Aorta (tissue), 5 donors: ENCODE measurements around the gene FBXO9. TPM values are rescaled to one million over a fixed set of nuclear protein-coding genes. Genes with fewer than 3 reads are reported as not detected.

ENCODE experiments used
- ATAC-seq: fragments of 200-7000 bp; cut with Tn5 transposase; one replicate; pipeline ENCODE4 v1.9.1; 2022; ENCODE audit warnings: moderate library complexity; ENCODE audit not compliant: low FRiP score
- DNase-seq, 2 donors: peaks; one replicate each; pipeline ENCODE4 v3.0.0-alpha.2; 2020
- H3K27ac ChIP-seq, 2 donors: one replicate each; pipeline ENCODE4 v1.5.1; 2013; ENCODE audit warnings: low read length in 2 of 2, mild to moderate bottlenecking in 2 of 2, moderate library complexity in 2 of 2, control low read depth in 1 of 2, inconsistent platforms in 1 of 2, low read depth in 1 of 2
- H3K27me3 ChIP-seq, 2 donors: one replicate each; pipeline ENCODE4 v1.6.1; 2013; ENCODE audit warnings: control low read depth in 1 of 2, low read length in 1 of 2, mild to moderate bottlenecking in 1 of 2, moderate library complexity in 1 of 2; ENCODE audit not compliant: insufficient read depth in 2 of 2, control insufficient read depth in 1 of 2
- H3K36me3 ChIP-seq, 2 donors: one replicate each; pipeline ENCODE4 v1.6.1; 2013; ENCODE audit warnings: control low read depth in 1 of 2, low read length in 1 of 2, mild to moderate bottlenecking in 1 of 2; ENCODE audit not compliant: insufficient read depth in 2 of 2, control insufficient read depth in 1 of 2
- H3K4me1 ChIP-seq, 2 donors: one replicate each; pipeline ENCODE4 v1.6.1; 2013; ENCODE audit warnings: low read length in 2 of 2, control low read depth in 1 of 2, mild to moderate bottlenecking in 1 of 2, moderate library complexity in 1 of 2; ENCODE audit not compliant: insufficient read depth in 2 of 2, control insufficient read depth in 1 of 2
- H3K4me3 ChIP-seq, 2 donors: one replicate each; pipeline ENCODE4 v1.5.1; 2013; ENCODE audit warnings: low read length in 2 of 2, control low read depth in 1 of 2, mild to moderate bottlenecking in 1 of 2
- H3K9me3 ChIP-seq: one replicate; pipeline ENCODE4 v1.6.1; 2013; ENCODE audit warnings: mild to moderate bottlenecking, low read length; ENCODE audit not compliant: control insufficient read depth
- WGBS, 2 donors: extraction: QIAGEN DNeasy Blood & Tissue Kit; methylation state at CpG; one replicate each; pipeline ENCODE4 v1.1.7; 2013; 5-methylcytosine and 5-hydroxymethylcytosine counted together
- intact Hi-C, 2 donors: fragments of 100-400 bp; cut with DNase I; formaldehyde crosslinking; loops; one replicate each; pipeline versions ENCODE4 v1.14.2 to v1.15.0; 2022
- polyA plus RNA-seq, 2 donors: library from polyadenylated mRNA; stranded (reverse); fragments of 200-250 nt; gene quantifications; one replicate each; pipeline ENCODE4 v1.2.3, GENCODE V29; 2013
- total RNA-seq, 2 donors: library from RNA; stranded (reverse); fragmentation: NEBNext Ultra II Directional; extraction: Animal tissue kit (Norgen Biotek cat#: 25700); gene quantifications; one replicate each; pipeline ENCODE4 v1.2.1, GENCODE V29; 2021
- donor health status: healthy with polysubstance abuse.
- donor health status: Bipolar disorder and iron deficiency.
- donor health status: DM: no; HTN: no; CAD: no.
- donor health status: DM: no; HTN: no; CAD: no.
- donor health status: DM: yes; HTN: yes; CAD: no.

Gene FBXO9
- total and polyA plus RNA-seq, 4 donors, result 44.2 to 112 (median 74.4) TPM

DNA sequence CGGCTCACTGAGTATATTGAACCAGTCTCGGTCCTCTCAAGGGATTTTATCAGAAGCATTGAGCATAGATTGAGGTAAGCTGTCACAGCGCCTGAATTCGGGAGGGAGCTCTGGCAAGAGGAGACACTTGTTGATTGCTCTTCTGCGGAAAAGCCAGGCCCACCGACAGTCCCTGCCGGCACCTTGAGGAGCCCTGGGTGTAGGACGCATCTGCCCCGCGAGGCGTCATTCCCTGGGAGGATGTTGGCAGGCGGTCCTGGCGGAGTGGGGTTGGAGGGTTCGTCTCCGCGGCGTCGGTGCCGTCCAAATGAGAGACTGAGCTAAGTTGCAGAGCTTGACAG lies 843 bp downstream of the FBXO9 start:
- WGBS, 2 donors, result 0 to 1% methylated on average over 19 of the region's 19 CpGs
- Histone ChIP-seq H3K9me3 (no peaks in the 10 kb centered on the region), H3K4me3 (peak overlapping the region; percentile 82 to 90), H3K27me3 (no peaks in the 10 kb centered on the region), H3K36me3 (no peaks in the 10 kb centered on the region), H3K4me1 (no peaks in the 10 kb centered on the region), H3K27ac (peak overlapping the region in 1 of 2 donors; percentile 31)
- intact Hi-C loops, result loop anchor here in 1 of 2 donors (1.0 kb wide), 1 partner anchor 10 kb away; no protein-coding TSS in a partner anchor
- DNase-seq (peak; percentile 62 to 83), ATAC-seq (no peak)

- 72 to 76% methylated on average over 4 of the region's 4 CpGs for WGBS, 2 donors
- ATAC-seq (no peak), DNase-seq (no peak)
- no peaks in the 10 kb centered on the region for H3K4me1 ChIP-seq
- H3K27ac ChIP-seq, result no peak overlapping the region
- H3K36me3 ChIP-seq, result no peaks in the 10 kb centered on the region
- H3K4me3 ChIP-seq, result no peak overlapping the region
- no peaks in the 10 kb centered on the region for H3K27me3 ChIP-seq
- no peaks in the 10 kb centered on the region for H3K9me3 ChIP-seq
- intact Hi-C loops, result loop anchor here in 1 of 2 donors (1.0 kb wide), 1 partner anchor 9 kb away; no protein-coding TSS in a partner anchor
These were observed 1.9 kb downstream of the FBXO9 start for GRCh38 chr6:53066874-53067706.

- H3K27me3 ChIP-seq, result no peaks in the 10 kb centered on the region
- H3K9me3 ChIP-seq, result no peaks in the 10 kb centered on the region
- WGBS, 2 donors, result 81 to 93% methylated on average over 1 of the region's 1 CpG
- no peak overlapping the region for H3K4me3 ChIP-seq
- no peak for DNase-seq
- intact Hi-C loops, result no loop called here
- H3K36me3 ChIP-seq, result no peaks in the 10 kb centered on the region
- no peak overlapping the region for H3K27ac ChIP-seq
- no peaks in the 10 kb centered on the region for H3K4me1 ChIP-seq
- no peak for ATAC-seq
These were observed 2.7 kb downstream of the FBXO9 start for GRCh38 chr6:53067849-53068361.

- intact Hi-C loops, result no loop called here
- Histone ChIP-seq H3K4me3 (no peak overlapping the region), H3K27me3 (no peaks in the 10 kb centered on the region), H3K9me3 (no peaks in the 10 kb centered on the region), H3K36me3 (no peaks in the 10 kb centered on the region), H3K27ac (no peak overlapping the region), H3K4me1 (no peaks in the 10 kb centered on the region)
- 49 to 50% methylated on average over 1 of the region's 1 CpG for WGBS, 2 donors
- no peak for ATAC-seq
- no peak for DNase-seq
These were observed 4.2 kb downstream of the FBXO9 start for GRCh38 chr6:53069427-53069826.

DNA sequence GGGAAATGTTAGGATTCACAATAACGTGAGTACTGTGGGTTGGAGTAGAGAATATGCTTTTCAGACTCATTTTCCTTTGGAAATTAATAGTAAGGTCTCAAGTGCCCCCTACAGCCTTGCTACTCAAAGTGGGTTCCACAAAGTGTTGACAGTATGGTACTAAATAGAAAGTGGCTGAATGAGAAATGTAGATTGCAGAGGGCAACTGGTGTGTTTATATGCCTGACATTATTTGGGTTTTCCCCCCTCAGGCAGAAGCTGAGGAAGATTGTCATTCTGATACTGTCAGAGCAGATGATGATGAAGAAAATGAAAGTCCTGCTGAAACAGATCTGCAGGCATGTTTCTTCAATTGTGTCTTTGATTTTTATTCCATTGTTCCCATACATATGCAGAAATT lies 5.6 kb downstream of the FBXO9 start:
- Histone ChIP-seq H3K4me1 (no peaks in the 10 kb centered on the region), H3K36me3 (no peaks in the 10 kb centered on the region), H3K27ac (no peak overlapping the region), H3K4me3 (no peak overlapping the region), H3K9me3 (no peaks in the 10 kb centered on the region), H3K27me3 (no peaks in the 10 kb centered on the region)
- 5 to 29% methylated on average over 1 of the region's 1 CpG for WGBS, 2 donors
- intact Hi-C loops, result no loop called here
- DNase-seq (no peak), ATAC-seq (no peak)

GRCh38 chr6:53074347-53074746 lies 9.1 kb downstream of the FBXO9 start:
- Histone ChIP-seq H3K4me3 (no peak overlapping the region), H3K9me3 (no peaks in the 10 kb centered on the region), H3K27ac (no peak overlapping the region), H3K36me3 (peaks cover 0 to 2% of the 10 kb centered on the region in 2 donors), H3K27me3 (no peaks in the 10 kb centered on the region), H3K4me1 (no peaks in the 10 kb centered on the region)
- DNase-seq, result no peak
- WGBS, 2 donors, result 88 to 93% methylated on average over 3 of the region's 3 CpGs
- no peak for ATAC-seq
- intact Hi-C loops, result no loop called here

GRCh38 chr6:53080813-53081212 lies 15.6 kb downstream of the FBXO9 start:
- no peaks in the 10 kb centered on the region for H3K9me3 ChIP-seq
- intact Hi-C loops, result no loop called here
- H3K36me3 ChIP-seq, result peaks cover 0 to 5% of the 10 kb centered on the region in 2 donors
- H3K27me3 ChIP-seq, result no peaks in the 10 kb centered on the region
- H3K27ac ChIP-seq, result no peak overlapping the region
- 94 to 97% methylated on average over 1 of the region's 1 CpG for WGBS, 2 donors
- no peak for ATAC-seq
- H3K4me3 ChIP-seq, result no peak overlapping the region
- no peaks in the 10 kb centered on the region for H3K4me1 ChIP-seq
- DNase-seq, result no peak

- H3K4me3 ChIP-seq, result no peak overlapping the region
- no peaks in the 10 kb centered on the region for H3K4me1 ChIP-seq
- ATAC-seq (no peak), DNase-seq (no peak)
- intact Hi-C loops, result no loop called here
- no peaks in the 10 kb centered on the region for H3K27me3 ChIP-seq
- H3K36me3 ChIP-seq, result peaks cover 6 to 8% of the 10 kb centered on the region in 2 donors
- H3K9me3 ChIP-seq, result no peaks in the 10 kb centered on the region
- no peak overlapping the region for H3K27ac ChIP-seq
- 33 to 36% methylated on average over 2 of the region's 2 CpGs for WGBS, 2 donors
These were observed 21.1 kb downstream of the FBXO9 start for GRCh38 chr6:53086302-53086701.

- intact Hi-C loops, result no loop called here
- no peaks in the 10 kb centered on the region for H3K27me3 ChIP-seq
- ATAC-seq (no peak), DNase-seq (no peak)
- no peak overlapping the region for H3K27ac ChIP-seq
- H3K4me3 ChIP-seq, result no peak overlapping the region
- peaks cover 5 to 8% of the 10 kb centered on the region in 2 donors for H3K36me3 ChIP-seq
- H3K9me3 ChIP-seq, result no peaks in the 10 kb centered on the region
- no peaks in the 10 kb centered on the region for H3K4me1 ChIP-seq
These were observed 24.7 kb downstream of the FBXO9 start for GRCh38 chr6:53089948-53090347.
